Fibroblast of lung (primary cell): ENCODE results near the gene THRB. TPM values are rescaled to one million over a fixed set of nuclear protein-coding genes. Genes with fewer than 3 reads are reported as not detected.

Source experiments
- DNase-seq, 2 donors: peaks; one replicate each; pipeline versions ENCODE4 v3.0.0 to v3.0.0-alpha.2; 2010; ENCODE audit warnings: low read depth in 2 of 2
- H2AFZ ChIP-seq: 2 replicates; pipeline ENCODE4 v1.5.1; 2012; ENCODE audit warnings: low read length, control low read depth, inconsistent platforms
- H3K27ac ChIP-seq: 2 replicates; pipeline ENCODE4 v1.5.1; 2011; ENCODE audit warnings: low read length, control low read depth; ENCODE audit not compliant: insufficient read depth
- H3K27me3 ChIP-seq: 2 replicates; pipeline ENCODE4 v1.5.1; 2011; ENCODE audit warnings: mild to moderate bottlenecking, low read length; ENCODE audit not compliant: control insufficient read depth, insufficient read depth
- H3K36me3 ChIP-seq: 2 replicates; pipeline ENCODE4 v1.5.1; 2011; ENCODE audit warnings: low read length; ENCODE audit not compliant: control insufficient read depth, insufficient read depth
- H3K4me1 ChIP-seq: 2 replicates; pipeline ENCODE4 v1.5.1; 2011; ENCODE audit warnings: low read length; ENCODE audit not compliant: control insufficient read depth, insufficient read depth; ENCODE audit errors: extremely low read depth
- H3K4me2 ChIP-seq: 2 replicates; pipeline ENCODE4 v1.5.1; 2011; ENCODE audit warnings: low read length, control low read depth; ENCODE audit not compliant: insufficient read depth; ENCODE audit errors: extremely low read depth
- H3K4me3 ChIP-seq, 4 experiments: fragments of 200-600 bp in 1 of 4; sonication (generic) in 1 of 4; replicated peaks in 1 of 4; 2 replicates each; pipeline ENCODE4 v1.5.1; 2011 to 2016; ENCODE audit warnings: low read length in 4 of 4, low read depth in 3 of 4, mild to moderate bottlenecking in 3 of 4, control low read depth in 2 of 4, inconsistent platforms in 1 of 4, mixed read lengths in 1 of 4; ENCODE audit not compliant: insufficient read depth in 1 of 4; ENCODE audit errors: control extremely low read depth in 1 of 4
- H3K79me2 ChIP-seq: 2 replicates; pipeline ENCODE4 v1.5.1; 2012; ENCODE audit warnings: mild to moderate bottlenecking, low read length, inconsistent platforms; ENCODE audit not compliant: control insufficient read depth, insufficient read depth
- H3K9ac ChIP-seq: 2 replicates; pipeline ENCODE4 v1.5.1; 2011; ENCODE audit warnings: mild to moderate bottlenecking, low read length, control low read depth; ENCODE audit not compliant: insufficient read depth
- H3K9me3 ChIP-seq: 2 replicates; pipeline ENCODE4 v1.5.1; 2012; ENCODE audit warnings: low read depth, low read length; ENCODE audit not compliant: control insufficient read depth, insufficient read depth
- H4K20me1 ChIP-seq: 2 replicates; pipeline ENCODE4 v1.5.1; 2011; ENCODE audit warnings: low read length; ENCODE audit not compliant: control insufficient read depth, insufficient read depth; ENCODE audit errors: extremely low read depth
- CTCF ChIP-seq, 2 donors: IDR thresholded peaks in 1 of 2; conservative IDR thresholded peaks in 1 of 2; 1 replicate in 1 of 2; 2 replicates in 1 of 2; pipeline ENCODE4 v1.5.1; 2011 to 2012; ENCODE audit warnings: low read length in 2 of 2, control low read depth in 1 of 2, inconsistent platforms in 1 of 2, low read depth in 1 of 2, mild to moderate bottlenecking in 1 of 2
- EZH2 ChIP-seq: IDR thresholded peaks from 2 replicates; pipeline ENCODE4 v1.5.1; 2012; ENCODE audit warnings: low read length, control low read depth, mild to moderate bottlenecking; ENCODE audit errors: missing control alignments
- polyA plus RNA-seq, 2 donors: library from polyadenylated mRNA; depleted of rRNA in 1 of 2; stranded (reverse) in 1 of 2; unstranded in 1 of 2; fragments of >200 nt; gene quantifications; 2 replicates each; pipeline ENCODE4 v1.2.1, GENCODE V29; 2011 to 2012; ENCODE audit warnings: missing spikeins in 1 of 2
- total RNA-seq: library from RNA; depleted of rRNA; stranded (reverse); fragments of >200 nt; gene quantifications from 2 replicates; pipeline ENCODE4 v1.2.1, GENCODE V29; 2014

The THRB gene
- total and polyA plus RNA-seq, 2 donors (not counting 1 experiment from before 2014, with no cell fraction given), result 4.2 to 7.4 TPM

GRCh38 chr3:24244491-24244890, 250.2 kb downstream of the THRB start:
- Histone ChIP-seq H3K27me3 (peaks cover 2% of the 10 kb centered on the region), H3K4me3 (no peak overlapping the region)

GRCh38 chr3:24242012-24242698, 252.5 kb downstream of the THRB start:
- Histone ChIP-seq H4K20me1 (peaks cover 1% of the 10 kb centered on the region), H2AFZ (no peak overlapping the region), H3K4me3 (no peak overlapping the region), H3K27ac (no peak overlapping the region), H3K27me3 (no peaks in the 10 kb centered on the region), H3K36me3 (no peaks in the 10 kb centered on the region), H3K79me2 (no peaks in the 10 kb centered on the region), H3K4me2 (peak overlapping the region; percentile 48), H3K9me3 (no peaks in the 10 kb centered on the region), H3K4me1 (peaks cover 14% of the 10 kb centered on the region), H3K9ac (no peak overlapping the region)
- no peak for TF ChIP-seq EZH2
- TF ChIP-seq CTCF (conservative IDR thresholded peaks at IDR 0.05 in 1 of 2, IDR thresholded peaks at IDR 0.05 in 1 of 2; ENCODE audit: low read depth in 1 of 2, low read length in 2 of 2), result no peak
- DNase-seq, result peak; percentile 59 to 89

More at GRCh38 chr3:24244491-24244890, 250.2 kb downstream of the THRB start:
- H3K4me1 ChIP-seq, result peaks cover 4% of the 10 kb centered on the region
- no peak overlapping the region for H2AFZ ChIP-seq
- H4K20me1 ChIP-seq, result peaks cover 1% of the 10 kb centered on the region
- no peaks in the 10 kb centered on the region for H3K79me2 ChIP-seq
- no peaks in the 10 kb centered on the region for H3K9me3 ChIP-seq
- TF ChIP-seq EZH2 (no peak), CTCF (conservative IDR thresholded peaks at IDR 0.05 in 1 of 2, IDR thresholded peaks at IDR 0.05 in 1 of 2; ENCODE audit: low read depth in 1 of 2, low read length in 2 of 2) (no peak)
- DNase-seq, result no peak
- no peak overlapping the region for H3K4me2 ChIP-seq
- no peak overlapping the region for H3K9ac ChIP-seq
- H3K36me3 ChIP-seq, result no peaks in the 10 kb centered on the region
- H3K27ac ChIP-seq, result no peak overlapping the region

GRCh38 chr3:24240306-24240705, 254.3 kb downstream of the THRB start:
- TF ChIP-seq EZH2 (no peak), CTCF (conservative IDR thresholded peaks at IDR 0.05 in 1 of 2, IDR thresholded peaks at IDR 0.05 in 1 of 2; ENCODE audit: low read depth in 1 of 2, low read length in 2 of 2) (no peak)
- Histone ChIP-seq H3K4me3 (no peak overlapping the region), H2AFZ (no peak overlapping the region), H4K20me1 (no peaks in the 10 kb centered on the region), H3K4me2 (no peak overlapping the region), H3K79me2 (no peaks in the 10 kb centered on the region), H3K9ac (no peak overlapping the region), H3K27me3 (no peaks in the 10 kb centered on the region), H3K4me1 (peaks cover 14% of the 10 kb centered on the region), H3K9me3 (no peaks in the 10 kb centered on the region), H3K27ac (no peak overlapping the region), H3K36me3 (no peaks in the 10 kb centered on the region)
- no peak for DNase-seq
